DND-41 (cell line): ENCODE results near the gene OVOL2.

Source experiments
- ATAC-seq: fragments of 200-7000 bp; cut with Tn5 transposase; 3 replicates; pipeline ENCODE4 v1.9.1; 2021; ENCODE audit warnings: low read depth; ENCODE audit not compliant: insufficient read depth
- DNase-seq: peaks from one replicate; pipeline ENCODE4 v3.0.0-alpha.2; 2020
- H2AFZ ChIP-seq: 2 replicates; pipeline ENCODE4 v1.6.0; 2012; ENCODE audit warnings: low read depth, low read length
- H3K27ac ChIP-seq: 2 replicates; pipeline ENCODE4 v1.5.1; 2012; ENCODE audit warnings: low read length, inconsistent platforms
- H3K27me3 ChIP-seq: fragments of 200-600 bp; sonication (generic); 2 replicates; pipeline ENCODE4 v1.6.0; 2012; ENCODE audit warnings: low read length, mild to moderate bottlenecking, inconsistent platforms; ENCODE audit not compliant: insufficient read depth, poor library complexity
- H3K36me3 ChIP-seq: 2 replicates; pipeline ENCODE4 v1.5.1; 2012; ENCODE audit warnings: low read length, inconsistent platforms; ENCODE audit not compliant: insufficient read depth
- H3K4me1 ChIP-seq: 2 replicates; pipeline ENCODE4 v1.5.1; 2012; ENCODE audit warnings: mild to moderate bottlenecking, low read length; ENCODE audit not compliant: insufficient read depth
- H3K4me2 ChIP-seq: 2 replicates; pipeline ENCODE4 v1.6.0; 2012; ENCODE audit warnings: mild to moderate bottlenecking, moderate library complexity, low read length, inconsistent platforms; ENCODE audit not compliant: insufficient read depth
- H3K4me3 ChIP-seq, 2 experiments: fragments of 200-600 bp in 1 of 2; shearing (Covaris generic) in 1 of 2; 2 replicates each; pipeline ENCODE4 v1.5.1; 2012 to 2016; ENCODE audit warnings: inconsistent platforms in 2 of 2, low read length in 2 of 2, mild to moderate bottlenecking in 2 of 2, low read depth in 1 of 2, moderate library complexity in 1 of 2
- H3K79me2 ChIP-seq: 2 replicates; pipeline ENCODE4 v1.6.0; 2012; ENCODE audit warnings: low read length, inconsistent platforms; ENCODE audit not compliant: insufficient read depth
- H3K9ac ChIP-seq: 2 replicates; pipeline ENCODE4 v1.6.0; 2012; ENCODE audit warnings: low read depth, mild to moderate bottlenecking, inconsistent platforms, low read length, moderate library complexity
- H3K9me3 ChIP-seq: 2 replicates; pipeline ENCODE4 v1.5.1; 2012; ENCODE audit warnings: low read length, moderate library complexity, mild to moderate bottlenecking, inconsistent platforms; ENCODE audit not compliant: insufficient read depth, severe bottlenecking
- H4K20me1 ChIP-seq: 2 replicates; pipeline ENCODE4 v1.6.0; 2012; ENCODE audit warnings: low read length; ENCODE audit not compliant: insufficient read depth
- CTCF ChIP-seq: IDR thresholded peaks from 2 replicates; pipeline ENCODE4 v1.5.1; 2012; ENCODE audit warnings: borderline replicate concordance, low read length, moderate library complexity, mild to moderate bottlenecking; ENCODE audit not compliant: poor library complexity, severe bottlenecking; ENCODE audit errors: extremely low read depth
- EZH2 ChIP-seq: IDR thresholded peaks from 3 replicates; pipeline ENCODE4 v1.6.1; 2012; ENCODE audit warnings: borderline replicate concordance, low read depth, mild to moderate bottlenecking, moderate library complexity, low read length, inconsistent platforms; ENCODE audit not compliant: severe bottlenecking

Gene OVOL2

DNA sequence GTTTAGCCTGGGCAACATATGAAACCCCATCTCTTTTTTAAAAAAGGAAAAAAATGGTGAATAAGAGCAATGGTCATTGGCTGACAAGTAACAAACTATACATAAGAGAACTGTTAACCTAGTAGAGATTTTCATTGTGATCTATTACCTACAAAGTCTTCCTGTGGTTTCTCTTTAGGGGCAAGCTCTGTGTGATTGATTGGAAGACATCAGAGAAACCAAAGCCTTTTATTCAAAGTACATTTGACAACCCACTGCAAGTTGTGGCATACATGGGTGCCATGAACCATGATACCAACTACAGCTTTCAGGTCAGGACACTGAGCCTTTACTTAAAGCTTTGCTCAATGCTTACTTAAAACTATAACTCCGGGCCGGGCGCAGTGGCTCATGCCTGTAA lies 69.7 kb downstream of the OVOL2 start:
- Histone ChIP-seq H3K4me1 (no peaks in the 10 kb centered on the region), H3K9ac (no peak overlapping the region), H2AFZ (no peak overlapping the region), H3K36me3 (peaks cover 78% of the 10 kb centered on the region), H3K9me3 (no peaks in the 10 kb centered on the region), H3K4me2 (no peak overlapping the region), H3K27ac (no peak overlapping the region), H4K20me1 (peaks cover 24% of the 10 kb centered on the region), H3K79me2 (peaks cover 55% of the 10 kb centered on the region), H3K27me3 (no peaks in the 10 kb centered on the region), H3K4me3 (no peak overlapping the region)
- ATAC-seq (peak; percentile 74), DNase-seq (no peak)
- no peak for TF ChIP-seq CTCF
- no peak for TF ChIP-seq EZH2

DNA sequence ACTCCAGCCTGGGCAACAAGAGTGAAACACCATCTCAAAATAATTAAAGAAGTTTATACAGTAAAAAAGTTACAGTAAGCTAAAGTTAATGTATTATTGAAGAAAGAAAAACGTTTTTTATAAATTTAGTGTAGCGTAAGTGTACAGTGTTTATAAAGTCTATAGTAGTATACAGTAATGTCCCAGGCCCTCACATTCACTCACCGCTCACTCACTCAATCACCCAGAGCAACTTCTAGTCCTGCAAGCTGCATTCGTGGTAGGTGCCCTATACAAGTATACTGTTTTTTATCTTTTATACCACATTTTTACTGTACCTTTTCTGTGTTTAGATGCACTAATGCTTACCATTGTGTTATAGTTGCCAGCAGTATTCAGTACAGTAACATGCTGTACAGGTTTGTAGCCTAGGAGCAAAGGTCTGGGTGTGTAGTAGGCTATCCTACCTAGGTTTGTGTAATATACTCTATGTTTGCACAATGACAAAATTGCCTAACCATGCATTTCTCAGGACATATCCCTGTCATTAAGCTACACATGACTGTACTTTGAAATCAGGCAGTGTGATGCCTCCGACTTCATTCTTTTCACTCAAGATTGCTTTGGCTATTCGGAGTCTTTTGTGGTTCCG lies 72.2 kb downstream of the OVOL2 start:
- no peak for DNase-seq

DNA sequence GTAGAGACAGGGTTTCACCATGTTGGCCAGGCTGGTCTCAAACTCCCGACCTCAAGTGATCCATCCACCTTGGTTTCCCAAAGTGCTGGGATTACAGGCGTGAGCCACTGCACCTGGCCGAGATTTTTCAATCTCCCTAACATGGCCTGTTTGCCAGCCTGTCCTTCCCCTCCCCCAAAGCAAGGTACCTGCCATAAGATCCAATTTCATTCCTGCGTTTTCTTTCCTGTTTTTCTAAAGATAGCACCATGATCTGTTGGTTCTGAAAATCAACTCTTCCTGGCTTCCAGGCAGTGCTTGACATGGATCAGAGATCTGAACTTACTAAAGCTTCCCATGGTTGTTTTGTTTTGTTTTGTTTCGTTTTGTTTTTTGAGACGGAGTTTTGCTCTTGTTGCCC lies 81.4 kb downstream of the OVOL2 start:
- no peaks in the 10 kb centered on the region for H3K27me3 ChIP-seq
- DNase-seq (no peak), ATAC-seq (no peak)
- peaks cover 31% of the 10 kb centered on the region; the same call in 1 of the 2 replicates for H4K20me1 ChIP-seq
- H3K36me3 ChIP-seq, result peaks cover 69% of the 10 kb centered on the region
- no peak overlapping the region for H3K4me2 ChIP-seq
- TF ChIP-seq CTCF, result no peak
- TF ChIP-seq EZH2, result no peak
- H3K79me2 ChIP-seq, result peaks cover 93% of the 10 kb centered on the region
- H2AFZ ChIP-seq, result no peak overlapping the region
- H3K27ac ChIP-seq, result no peak overlapping the region
- peaks cover 39% of the 10 kb centered on the region for H3K4me1 ChIP-seq
- H3K9me3 ChIP-seq, result no peaks in the 10 kb centered on the region
- H3K4me3 ChIP-seq, result no peak overlapping the region
- H3K9ac ChIP-seq, result no peak overlapping the region

More for the DNA sequence above, 72.2 kb downstream of the OVOL2 start:
- no peaks in the 10 kb centered on the region for H3K9me3 ChIP-seq
- peaks cover 89% of the 10 kb centered on the region for H3K36me3 ChIP-seq
- H3K27ac ChIP-seq, result no peak overlapping the region
- H3K4me2 ChIP-seq, result no peak overlapping the region
- H2AFZ ChIP-seq, result no peak overlapping the region
- H3K79me2 ChIP-seq, result peaks cover 79% of the 10 kb centered on the region
- no peak for ATAC-seq
- no peaks in the 10 kb centered on the region; the same call in 1 of the 2 replicates for H3K4me1 ChIP-seq
- TF ChIP-seq CTCF (no peak), EZH2 (no peak)
- no peak overlapping the region for H3K9ac ChIP-seq
- H4K20me1 ChIP-seq, result peaks cover 29% of the 10 kb centered on the region
- H3K4me3 ChIP-seq, result no peak overlapping the region
- H3K27me3 ChIP-seq, result no peaks in the 10 kb centered on the region
